Astrocyte (in vitro differentiated cells and primary cell): ENCODE results near the gene FCN1. TPM values are rescaled to one million over a fixed set of nuclear protein-coding genes. Genes with fewer than 3 reads are reported as not detected.
"Not testable (repeated sequence)": the region's sequence is repeated elsewhere in the genome, so short reads cannot be mapped to it uniquely, and the experiment has no call there.

Experiments
- DNase-seq: peaks from one replicate; pipeline ENCODE4 v3.0.0-alpha.2; 2010; ENCODE audit warnings: low read depth
- FAIRE-seq: peaks from 2 replicates; lab custom pipeline; 2011; peaks lifted over from hg19 to GRCh38; lab: Jason Lieb, UNC
- H2AFZ ChIP-seq: 2 replicates; pipeline ENCODE4 v1.6.0; 2012; ENCODE audit warnings: low read depth, low read length, inconsistent platforms
- H3K27ac ChIP-seq: 2 replicates; pipeline ENCODE4 v1.5.1; 2011; ENCODE audit warnings: low read depth, low read length, inconsistent platforms
- H3K27me3 ChIP-seq: 2 replicates; pipeline ENCODE4 v1.6.0; 2011; ENCODE audit warnings: low read length, inconsistent platforms; ENCODE audit not compliant: insufficient read depth
- H3K36me3 ChIP-seq: 2 replicates; pipeline ENCODE4 v1.5.1; 2011; ENCODE audit warnings: low read length, inconsistent platforms; ENCODE audit not compliant: insufficient read depth
- H3K4me1 ChIP-seq: 2 replicates; pipeline ENCODE4 v1.5.1; 2011; ENCODE audit warnings: low read length, inconsistent platforms; ENCODE audit not compliant: insufficient read depth
- H3K4me2 ChIP-seq: 2 replicates; pipeline ENCODE4 v1.6.0; 2012; ENCODE audit warnings: low read length, inconsistent platforms
- H3K4me3 ChIP-seq: 2 replicates; pipeline ENCODE4 v1.5.1; 2011; ENCODE audit warnings: low read depth, mild to moderate bottlenecking, low read length, inconsistent platforms; ENCODE audit not compliant: insufficient read depth
- H3K79me2 ChIP-seq: 2 replicates; pipeline ENCODE4 v1.6.0; 2012; ENCODE audit warnings: mild to moderate bottlenecking, low read length, inconsistent platforms; ENCODE audit not compliant: insufficient read depth
- H3K9ac ChIP-seq: 2 replicates; pipeline ENCODE4 v1.6.0; 2012; ENCODE audit warnings: mild to moderate bottlenecking, low read length, inconsistent platforms
- H3K9me3 ChIP-seq: 2 replicates; pipeline ENCODE4 v1.5.1; 2012; ENCODE audit warnings: low read depth, mild to moderate bottlenecking, low read length, inconsistent platforms; ENCODE audit not compliant: insufficient read depth
- H4K20me1 ChIP-seq: 2 replicates; pipeline ENCODE4 v1.6.0; 2012; ENCODE audit warnings: low read length, inconsistent platforms; ENCODE audit not compliant: insufficient read depth
- H3K27ac Mint-ChIP-seq: one replicate; pipeline ENCODE4 v1.8.0; 2021; ENCODE audit warnings: mild to moderate bottlenecking, mixed read lengths; ENCODE audit not compliant: unreplicated experiment
- H3K27me3 Mint-ChIP-seq: one replicate; pipeline ENCODE4 v1.8.0; 2021; ENCODE audit warnings: low read depth, mixed read lengths; ENCODE audit not compliant: unreplicated experiment
- H3K36me3 Mint-ChIP-seq: one replicate; pipeline ENCODE4 v1.8.0; 2021; ENCODE audit warnings: low read depth, mixed read lengths; ENCODE audit not compliant: unreplicated experiment
- H3K4me1 Mint-ChIP-seq: one replicate; pipeline ENCODE4 v1.8.0; 2021; ENCODE audit warnings: low read depth, mixed read lengths; ENCODE audit not compliant: unreplicated experiment
- H3K4me3 Mint-ChIP-seq: one replicate; pipeline ENCODE4 v1.8.0; 2021; ENCODE audit warnings: mild to moderate bottlenecking, moderate library complexity, mixed read lengths; ENCODE audit not compliant: unreplicated experiment
- H3K9me3 Mint-ChIP-seq: one replicate; pipeline ENCODE4 v1.8.0; 2021; ENCODE audit warnings: mild to moderate bottlenecking, mixed read lengths; ENCODE audit not compliant: unreplicated experiment
- EZH2 ChIP-seq: IDR thresholded peaks from 2 replicates; pipeline ENCODE4 v1.6.1; 2012; ENCODE audit warnings: mild to moderate bottlenecking, low read length, inconsistent platforms; ENCODE audit not compliant: insufficient read depth
- total RNA-seq: library from RNA; stranded (reverse); gene quantifications from 2 replicates; pipeline ENCODE4 v1.2.1, GENCODE V29; 2021
- TF ChIP-seq, protein P1 (sequence below): IDR thresholded peaks from 2 replicates; pipeline ENCODE4 v1.5.1; 2011; ENCODE audit warnings: low read depth, mild to moderate bottlenecking, inconsistent platforms, low read length, moderate library complexity; ENCODE audit not compliant: insufficient read depth

Gene FCN1
- total RNA-seq, 1 donor from 2014 or later: not detected

DNA sequence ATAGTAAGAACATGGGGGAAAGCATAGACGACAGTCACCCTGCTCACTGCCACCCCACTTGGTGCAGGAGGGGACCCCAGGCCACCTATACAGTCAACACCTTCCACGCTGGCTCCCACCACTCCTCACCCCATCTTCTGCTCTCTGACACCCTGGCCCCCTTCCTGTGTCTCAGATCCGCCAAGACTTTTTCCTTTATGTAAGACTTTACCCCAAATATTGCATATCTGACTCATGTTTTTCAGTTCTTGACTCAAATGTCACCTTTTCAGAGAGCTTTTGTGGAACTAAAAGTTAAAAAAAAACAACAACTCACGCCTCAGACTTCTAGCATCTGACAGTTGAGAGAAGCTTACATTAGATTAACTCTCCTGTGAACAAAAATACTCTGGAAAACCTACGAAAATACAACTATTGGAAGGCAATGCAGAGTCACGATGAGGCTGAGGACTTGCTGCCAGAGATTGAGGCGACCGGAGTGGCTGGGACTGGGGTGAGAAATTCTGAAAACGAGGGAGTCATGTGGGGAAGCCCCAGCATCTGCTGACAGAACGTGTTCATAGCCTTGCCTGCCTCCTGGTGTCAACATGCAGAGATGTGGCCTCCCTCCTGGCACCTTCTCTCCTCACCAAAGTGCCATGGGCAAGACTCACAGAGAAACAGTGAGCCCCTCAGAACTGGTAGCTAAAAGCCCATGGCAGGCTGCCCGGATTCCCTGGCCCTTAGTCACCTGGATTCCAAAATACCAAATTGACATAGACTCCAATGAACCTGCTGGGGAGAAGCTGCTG lies 59.5 kb downstream of the FCN1 start:
- peak; percentile 56 for DNase-seq

DNA sequence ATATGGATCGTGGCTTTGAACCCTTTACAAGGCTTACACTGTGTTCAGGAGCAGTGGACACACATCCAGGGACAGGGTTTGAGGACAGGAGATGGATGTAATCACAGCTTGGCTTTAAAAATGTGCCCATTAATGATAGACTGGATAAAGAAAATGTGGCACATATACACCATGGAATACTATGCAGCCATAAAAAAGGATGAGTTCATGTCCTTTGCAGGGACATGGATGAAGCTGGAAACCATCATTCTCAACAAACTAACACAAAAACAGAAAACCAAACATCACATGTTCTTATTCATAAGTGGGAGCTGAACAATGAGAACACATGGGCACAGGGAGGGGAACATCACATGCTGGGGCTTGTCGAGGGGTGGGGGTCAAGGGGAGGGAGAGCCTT lies 60.3 kb downstream of the FCN1 start:
- H4K20me1 ChIP-seq: peaks cover 28% of the 10 kb centered on the region
- H3K4me1 ChIP-seq, H2AFZ ChIP-seq, H3K27me3 Mint-ChIP-seq, DNase-seq, H3K27ac Mint-ChIP-seq, FAIRE-seq, H3K4me2 ChIP-seq, H3K4me3 ChIP-seq, H3K4me3 Mint-ChIP-seq, H3K79me2 ChIP-seq, H3K27me3 ChIP-seq, H3K36me3 ChIP-seq, H3K9me3 ChIP-seq, H3K27ac ChIP-seq, H3K4me1 Mint-ChIP-seq, H3K9ac ChIP-seq: not testable (repeated sequence)
- Mint-ChIP-seq H3K9me3 (peaks cover 15% of the 10 kb centered on the region), H3K36me3 (peaks cover 14% of the 10 kb centered on the region)

More for the DNA sequence above, 59.5 kb downstream of the FCN1 start:
- Histone ChIP-seq H3K4me3 (no peak overlapping the region), H3K9ac (no peak overlapping the region), H3K27ac (no peak overlapping the region), H3K36me3 (no peaks in the 10 kb centered on the region), H3K9me3 (peaks cover 2% of the 10 kb centered on the region), H3K4me2 (no peak overlapping the region), H2AFZ (no peak overlapping the region), H3K79me2 (no peaks in the 10 kb centered on the region), H4K20me1 (peaks cover 20% of the 10 kb centered on the region), H3K4me1 (peaks cover 8% of the 10 kb centered on the region), H3K27me3 (no peaks in the 10 kb centered on the region)
- Mint-ChIP-seq H3K27me3 (peaks cover 4% of the 10 kb centered on the region), H3K9me3 (peaks cover 15% of the 10 kb centered on the region), H3K4me1 (peaks cover 4% of the 10 kb centered on the region), H3K27ac (no peak overlapping the region), H3K4me3 (no peak overlapping the region), H3K36me3 (peaks cover 14% of the 10 kb centered on the region)
- no peak for TF ChIP-seq EZH2
- TF ChIP-seq, protein P1, sequence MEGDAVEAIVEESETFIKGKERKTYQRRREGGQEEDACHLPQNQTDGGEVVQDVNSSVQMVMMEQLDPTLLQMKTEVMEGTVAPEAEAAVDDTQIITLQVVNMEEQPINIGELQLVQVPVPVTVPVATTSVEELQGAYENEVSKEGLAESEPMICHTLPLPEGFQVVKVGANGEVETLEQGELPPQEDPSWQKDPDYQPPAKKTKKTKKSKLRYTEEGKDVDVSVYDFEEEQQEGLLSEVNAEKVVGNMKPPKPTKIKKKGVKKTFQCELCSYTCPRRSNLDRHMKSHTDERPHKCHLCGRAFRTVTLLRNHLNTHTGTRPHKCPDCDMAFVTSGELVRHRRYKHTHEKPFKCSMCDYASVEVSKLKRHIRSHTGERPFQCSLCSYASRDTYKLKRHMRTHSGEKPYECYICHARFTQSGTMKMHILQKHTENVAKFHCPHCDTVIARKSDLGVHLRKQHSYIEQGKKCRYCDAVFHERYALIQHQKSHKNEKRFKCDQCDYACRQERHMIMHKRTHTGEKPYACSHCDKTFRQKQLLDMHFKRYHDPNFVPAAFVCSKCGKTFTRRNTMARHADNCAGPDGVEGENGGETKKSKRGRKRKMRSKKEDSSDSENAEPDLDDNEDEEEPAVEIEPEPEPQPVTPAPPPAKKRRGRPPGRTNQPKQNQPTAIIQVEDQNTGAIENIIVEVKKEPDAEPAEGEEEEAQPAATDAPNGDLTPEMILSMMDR: no peak
- no peak for FAIRE-seq

DNA sequence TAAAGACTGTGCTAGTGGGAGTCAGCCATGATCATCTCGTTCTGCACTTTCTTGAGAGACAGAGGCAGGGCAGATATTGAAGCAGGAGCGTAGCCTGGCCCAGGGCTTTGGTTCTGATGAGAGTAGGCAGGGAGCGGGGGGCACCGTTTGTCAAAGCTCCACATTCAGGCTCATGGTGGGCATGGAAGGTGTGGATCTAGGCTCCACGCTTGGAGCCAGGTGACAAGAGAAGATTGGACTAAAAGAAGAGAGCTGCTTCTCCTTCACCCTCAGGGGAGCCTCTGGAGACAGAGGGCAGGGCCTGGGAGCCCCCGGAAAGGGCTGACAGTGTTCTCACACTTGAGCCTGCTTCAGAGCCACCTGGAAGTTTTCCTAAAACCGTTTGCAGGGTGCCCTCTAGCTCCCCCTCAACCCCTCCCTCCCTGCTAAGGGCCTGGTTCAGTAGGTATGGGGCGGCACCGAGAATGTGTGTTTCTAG lies 61.8 kb downstream of the FCN1 start:
- H3K36me3 ChIP-seq: no peaks in the 10 kb centered on the region
- no peak for FAIRE-seq
- peaks cover 3% of the 10 kb centered on the region for H3K9me3 ChIP-seq
- H3K4me2 ChIP-seq: no peak overlapping the region
- H3K4me3 Mint-ChIP-seq: no peak overlapping the region
- no peak overlapping the region for H3K9ac ChIP-seq
- no peak overlapping the region for H3K27ac ChIP-seq
- no peak overlapping the region for H2AFZ ChIP-seq
- H3K4me1 Mint-ChIP-seq: peaks cover 4% of the 10 kb centered on the region
- no peaks in the 10 kb centered on the region for H3K27me3 ChIP-seq
- H3K79me2 ChIP-seq: no peaks in the 10 kb centered on the region
- H3K4me3 ChIP-seq: no peak overlapping the region
- peaks cover 14% of the 10 kb centered on the region for H3K36me3 Mint-ChIP-seq
- no peak for TF ChIP-seq EZH2
- TF ChIP-seq, protein P1: no peak
- no peak for DNase-seq
- peak overlapping the region; percentile 44 for H3K27ac Mint-ChIP-seq
- peaks cover 4% of the 10 kb centered on the region for H3K27me3 Mint-ChIP-seq
- H3K9me3 Mint-ChIP-seq: peaks cover 15% of the 10 kb centered on the region
- H4K20me1 ChIP-seq: peaks cover 43% of the 10 kb centered on the region
- H3K4me1 ChIP-seq: peaks cover 8% of the 10 kb centered on the region

Other genes with a start within 250 kb of the FCN1 start
- not detected in 2 replicates for gene FCN2, start 37.1 kb downstream of the FCN1 start, total RNA-seq
- gene OLFM1, start 169.8 kb upstream of the FCN1 start, total RNA-seq: 5.5 and 6.3 TPM in 2 replicates